Endothelial cell of umbilical vein (primary cell): Measurements from ENCODE around the gene TUT1. TPM values are rescaled to one million over a fixed set of nuclear protein-coding genes. Genes with fewer than 3 reads are reported as not detected.

Experiments
- BruUV-seq: library from RNA; stranded (reverse); fragments of 400-500 nt; replicated peaks from 2 replicates; lab custom pipeline; 2021; lab: Mats Ljungman, UMichigan
- CTCF ChIA-PET: fragments of 300-600, 350-600 bp; sonication (Branson Sonifier 250); formaldehyde crosslinking; loops from one replicate; lab custom pipeline; 2021; ENCODE audit warnings: antibody characterized with exemption, inconsistent platforms; lab: Charles Lee
- POLR2A ChIA-PET: fragments of 300-600, 350-600 bp; sonication (Branson Sonifier 250); formaldehyde crosslinking; loops from one replicate; lab custom pipeline; 2021; ENCODE audit warnings: antibody characterized with exemption, inconsistent platforms; lab: Charles Lee
- DNase-seq: peaks from one replicate; pipeline ENCODE4 v3.0.0-alpha.2; 2011; ENCODE audit warnings: low read depth, low spot score
- FAIRE-seq: peaks from 2 replicates; lab custom pipeline; 2011; peaks lifted over from hg19 to GRCh38; lab: Jason Lieb, UNC
- H2AFZ ChIP-seq: 2 replicates; pipeline ENCODE4 v1.6.0; 2012; ENCODE audit warnings: low read depth, low read length, control low read depth, inconsistent platforms
- H3K27ac ChIP-seq: 2 replicates; pipeline ENCODE4 v1.5.1; 2011; ENCODE audit warnings: low read depth, mild to moderate bottlenecking, control low read depth, low read length, moderate library complexity; ENCODE audit not compliant: insufficient read depth
- H3K27me3 ChIP-seq, 2 experiments: 2 replicates each; pipeline versions ENCODE4 v1.6.0 to v1.6.1; 2011; ENCODE audit warnings: low read length in 2 of 2, mixed read lengths in 1 of 2; ENCODE audit not compliant: control insufficient read depth in 2 of 2, insufficient read depth in 2 of 2
- H3K36me3 ChIP-seq, 2 experiments: 2 replicates in 1 of 2; 3 replicates in 1 of 2; pipeline ENCODE4 v1.5.1; 2011; ENCODE audit warnings: low read length in 2 of 2, mild to moderate bottlenecking in 1 of 2, moderate library complexity in 1 of 2; ENCODE audit not compliant: control insufficient read depth in 2 of 2, insufficient read depth in 2 of 2; ENCODE audit errors: extremely low read depth in 1 of 2
- H3K4me1 ChIP-seq: 3 replicates; pipeline ENCODE4 v1.5.1; 2011; ENCODE audit warnings: mild to moderate bottlenecking, low read length; ENCODE audit not compliant: control insufficient read depth, insufficient read depth; ENCODE audit errors: extremely low read depth
- H3K4me2 ChIP-seq: 2 replicates; pipeline ENCODE4 v1.6.1; 2011; ENCODE audit warnings: low read length, control low read depth, mixed read lengths; ENCODE audit not compliant: insufficient read depth
- H3K4me3 ChIP-seq, 3 experiments: fragments of 200-600 bp in 1 of 3; sonication (generic), shearing (Covaris generic) in 1 of 3; replicated peaks in 1 of 3; 2 replicates each; pipeline ENCODE4 v1.5.1; 2011 to 2016; ENCODE audit warnings: control low read depth in 3 of 3, low read length in 3 of 3, mild to moderate bottlenecking in 2 of 3, inconsistent platforms in 1 of 3, low read depth in 1 of 3, moderate library complexity in 1 of 3; ENCODE audit not compliant: insufficient read depth in 1 of 3
- H3K79me2 ChIP-seq: 2 replicates; pipeline ENCODE4 v1.6.0; 2012; ENCODE audit warnings: low read length, inconsistent platforms; ENCODE audit not compliant: control insufficient read depth, insufficient read depth
- H3K9ac ChIP-seq: replicated peaks from 2 replicates; pipeline ENCODE3; 2011; ENCODE audit warnings: low read length, control low read depth; ENCODE audit not compliant: insufficient read depth; ENCODE audit errors: extremely low read depth
- H3K9me1 ChIP-seq: replicated peaks from 3 replicates; pipeline ENCODE4 v1.6.0; 2011; ENCODE audit warnings: mild to moderate bottlenecking, low read length; ENCODE audit not compliant: control insufficient read depth, insufficient read depth; ENCODE audit errors: extremely low read depth
- H3K9me3 ChIP-seq: replicated peaks from 2 replicates; pipeline ENCODE4 v1.5.1; 2012; ENCODE audit warnings: low read length, inconsistent platforms; ENCODE audit not compliant: control insufficient read depth, insufficient read depth
- H4K20me1 ChIP-seq: replicated peaks from 2 replicates; pipeline ENCODE3; 2011; ENCODE audit warnings: mild to moderate bottlenecking, low read length; ENCODE audit not compliant: control insufficient read depth, insufficient read depth; ENCODE audit errors: extremely low read depth
- CTCF ChIP-seq, 2 donors: IDR thresholded peaks; 1 replicate in 1 of 2; 2 replicates in 1 of 2; pipeline ENCODE4 v1.5.1; 2011; ENCODE audit warnings: low read length in 2 of 2, mild to moderate bottlenecking in 2 of 2, moderate library complexity in 2 of 2, control low read depth in 1 of 2, inconsistent platforms in 1 of 2, low read depth in 1 of 2; ENCODE audit not compliant: insufficient read depth in 1 of 2; ENCODE audit errors: extremely low read depth in 1 of 2
- EZH2 ChIP-seq: IDR thresholded peaks from 2 replicates; pipeline ENCODE4 v1.6.1; 2012; ENCODE audit warnings: borderline replicate concordance, low read depth, mild to moderate bottlenecking, moderate library complexity, low read length, inconsistent platforms; ENCODE audit not compliant: severe bottlenecking
- FOS ChIP-seq: IDR thresholded peaks from 2 replicates; pipeline ENCODE4 v1.6.1; 2011; ENCODE audit warnings: mild to moderate bottlenecking, low read length, moderate library complexity, borderline replicate concordance; ENCODE audit not compliant: insufficient read depth
- GATA2 ChIP-seq: IDR thresholded peaks from 2 replicates; pipeline ENCODE4 v1.7.0; 2011; ENCODE audit warnings: low read depth, mild to moderate bottlenecking, moderate library complexity, mixed read lengths, low read length; ENCODE audit not compliant: insufficient read length, insufficient read depth
- JUN ChIP-seq: IDR thresholded peaks from 2 replicates; pipeline ENCODE4 v1.6.1; 2011; ENCODE audit warnings: borderline replicate concordance, low read depth; ENCODE audit not compliant: insufficient read length, insufficient read depth
- MAX ChIP-seq: IDR thresholded peaks from 2 replicates; pipeline ENCODE4 v1.6.1; 2011; ENCODE audit not compliant: insufficient read depth, insufficient read length
- MYC ChIP-seq: IDR thresholded peaks from one replicate; pipeline ENCODE4 v1.6.1; 2011; ENCODE audit warnings: mild to moderate bottlenecking, low read depth, low read length
- POLR2A ChIP-seq: IDR thresholded peaks from 2 replicates; pipeline ENCODE4 v1.6.1; 2012; ENCODE audit warnings: low read depth, mild to moderate bottlenecking, control low read depth, low read length
- POLR2AphosphoS5 ChIP-seq: IDR thresholded peaks from 2 replicates; pipeline ENCODE4 v1.6.1; 2012; ENCODE audit warnings: low read depth, mild to moderate bottlenecking, control low read depth, low read length, moderate library complexity; ENCODE audit not compliant: insufficient read depth
- dilution Hi-C: fragments of 300-500 bp; cut with MboI; formaldehyde crosslinking; loops from one replicate; pipeline ENCODE4 v1.15.0; 2019; ENCODE audit warnings: low sequenced_read_pairs; ENCODE audit not compliant: extremely low pct_ligation_motif_present
- intact Hi-C: fragments of 100-400 bp; cut with micrococcal nuclease; formaldehyde crosslinking; loops from one replicate; pipeline ENCODE4 v1.10.0; 2022
- polyA plus RNA-seq, 4 experiments: library from polyadenylated mRNA; depleted of rRNA in 3 of 4; stranded (reverse) in 3 of 4; unstranded in 1 of 4; fragments of >200 nt; gene quantifications; 2 replicates each; pipeline versions ENCODE4 v1.2.1 to v1.2.3, GENCODE V29; 2011 to 2012; ENCODE audit warnings: missing spikeins in 1 of 4
- total RNA-seq: library from RNA; stranded (reverse); gene quantifications from 2 replicates; pipeline ENCODE4 v1.2.3, GENCODE V29; 2021

TUT1 gene
- total and polyA plus RNA-seq, 2 donors (not counting 3 experiments of a cell fraction or from before 2014, with no cell fraction given): 12.7 to 16.9 TPM

- no peaks in the 10 kb centered on the region for H3K36me3 ChIP-seq
Measured at GRCh38 chr11:62542111-62542745, 49.1 kb downstream of the TUT1 start.

More at GRCh38 chr11:62542111-62542745, 49.1 kb downstream of the TUT1 start:
- peak overlapping the region in 1 of 3 experiments; percentile 9 for H3K4me3 ChIP-seq
- CTCF ChIA-PET: interaction anchor here (0.8 to 11.2 kb wide), 33 partner anchors 9 to 593 kb away, joined by 3 to 377 read pairs (median 10); partner anchors contain the start of genes EEF1G, LBHD1, SCGB1A1 and TUT1
- H3K9me3 ChIP-seq: no peaks in the 10 kb centered on the region
- no peaks in the 10 kb centered on the region for H3K9me1 ChIP-seq
- peaks cover 57% of the 10 kb centered on the region for H3K4me1 ChIP-seq
- no TSS peak for BruUV-seq
- H3K79me2 ChIP-seq: peaks cover 92% of the 10 kb centered on the region
- POLR2A ChIA-PET: interaction anchor here (1.3 to 1.6 kb wide), 3 partner anchors 18 to 118 kb away, joined by 4 to 10 read pairs (median 5); partner anchors contain the start of gene EEF1G
- intact Hi-C loops (loop anchor here (1.0 to 5.0 kb wide), 3 partner anchors 45 to 160 kb away; no protein-coding TSS in a partner anchor), dilution Hi-C loops (no loop called here)
- H3K9ac ChIP-seq: no peak overlapping the region
- no peaks in the 10 kb centered on the region for H3K27me3 ChIP-seq
- H4K20me1 ChIP-seq: peaks cover 7% of the 10 kb centered on the region
- H3K4me2 ChIP-seq: peak overlapping the region; percentile 48
- no peak for TF ChIP-seq MYC
- TF ChIP-seq JUN: no peak
- no peak for TF ChIP-seq GATA2
- TF ChIP-seq POLR2A: no peak
- no peak for TF ChIP-seq FOS
- TF ChIP-seq MAX: no peak
- TF ChIP-seq POLR2AphosphoS5: no peak
- TF ChIP-seq CTCF (IDR thresholded peaks at IDR 0.05; ENCODE audit: extremely low read depth in 1 of 2, insufficient read depth in 1 of 2, low read depth in 1 of 2, low read length in 2 of 2): no peak
- no peak for TF ChIP-seq EZH2
- DNase-seq (no peak), FAIRE-seq (no peak)
- H2AFZ ChIP-seq: no peak overlapping the region
- peak overlapping the region; percentile 12 for H3K27ac ChIP-seq
